Mesendoderm (in vitro differentiated cells): ENCODE results near the gene MAD1L1.

ENCODE experiments used
- DNase-seq: peaks from one replicate; pipeline ENCODE4 v3.0.0; 2013
- H2AK5ac ChIP-seq: 2 replicates; pipeline ENCODE4 v1.6.1; 2013; ENCODE audit warnings: low read length, inconsistent platforms
- H2BK120ac ChIP-seq: 2 replicates; pipeline ENCODE4 v1.6.1; 2013; ENCODE audit warnings: low read depth, mild to moderate bottlenecking, low read length, moderate library complexity, mixed read lengths
- H2BK15ac ChIP-seq: replicated peaks from 2 replicates; pipeline ENCODE4 v1.6.1; 2013; ENCODE audit warnings: low read depth, mild to moderate bottlenecking, moderate library complexity
- H2BK5ac ChIP-seq: 2 replicates; pipeline ENCODE4 v1.6.1; 2013; ENCODE audit warnings: low read length, inconsistent platforms
- H3K18ac ChIP-seq: 2 replicates; pipeline ENCODE4 v1.6.1; 2013; ENCODE audit warnings: mild to moderate bottlenecking, low read length, mixed read lengths
- H3K23ac ChIP-seq: one replicate; pipeline ENCODE4 v1.6.1; 2013; ENCODE audit warnings: low read length
- H3K27ac ChIP-seq: 2 replicates; pipeline ENCODE4 v1.5.1; 2013; ENCODE audit warnings: low read depth, mild to moderate bottlenecking, inconsistent platforms, low read length, moderate library complexity
- H3K27me3 ChIP-seq: 2 replicates; pipeline ENCODE4 v1.6.1; 2013; ENCODE audit warnings: low read length, control low read depth, mild to moderate bottlenecking, inconsistent platforms; ENCODE audit not compliant: insufficient read depth, poor library complexity
- H3K36me3 ChIP-seq: 2 replicates; pipeline ENCODE4 v1.6.1; 2013; ENCODE audit warnings: low read length, inconsistent platforms; ENCODE audit not compliant: control insufficient read depth, insufficient read depth
- H3K4ac ChIP-seq: one replicate; pipeline ENCODE4 v1.6.1; 2013; ENCODE audit warnings: low read depth, mild to moderate bottlenecking, low read length, moderate library complexity
- H3K4me1 ChIP-seq: 2 replicates; pipeline ENCODE4 v1.6.1; 2013; ENCODE audit warnings: low read depth, low read length, inconsistent platforms; ENCODE audit not compliant: control insufficient read depth
- H3K4me2 ChIP-seq: 2 replicates; pipeline ENCODE4 v1.6.1; 2013; ENCODE audit warnings: low read length
- H3K4me3 ChIP-seq: 2 replicates; pipeline ENCODE4 v1.5.1; 2013; ENCODE audit warnings: mild to moderate bottlenecking, low read length
- H3K56ac ChIP-seq: one replicate; pipeline ENCODE4 v1.6.1; 2013; ENCODE audit warnings: low read length
- H3K79me1 ChIP-seq: 2 replicates; pipeline ENCODE4 v1.6.1; 2013; ENCODE audit warnings: low read length, inconsistent platforms
- H3K79me2 ChIP-seq: 2 replicates; pipeline ENCODE4 v1.6.1; 2013; ENCODE audit warnings: mild to moderate bottlenecking, low read length; ENCODE audit not compliant: control insufficient read depth, insufficient read depth
- H3K9ac ChIP-seq: 2 replicates; pipeline ENCODE4 v1.6.1; 2013; ENCODE audit warnings: low read length, inconsistent platforms
- H4K5ac ChIP-seq: one replicate; pipeline ENCODE4 v1.6.1; 2013; ENCODE audit warnings: low read length
- H4K8ac ChIP-seq: one replicate; pipeline ENCODE4 v1.6.1; 2013; ENCODE audit warnings: low read depth, mild to moderate bottlenecking, control low read depth, low read length, moderate library complexity
- WGBS: extraction: QIAGEN DNeasy Blood & Tissue Kit; methylation state at CpG from one replicate; pipeline ENCODE4 v1.1.7; 2013; ENCODE audit warnings: low lambda C conversion rate, missing lambda C conversion rate; ENCODE audit not compliant: insufficient coverage; ENCODE audit errors: extremely low coverage; 5-methylcytosine and 5-hydroxymethylcytosine counted together

Gene MAD1L1

GRCh38 chr7:1993776-1994740, 238.7 kb downstream of the MAD1L1 start:
- no peaks in the 10 kb centered on the region for H3K79me2 ChIP-seq
- no peak overlapping the region for H3K27ac ChIP-seq
- no peaks in the 10 kb centered on the region for H3K27me3 ChIP-seq
- no peak overlapping the region for H3K9ac ChIP-seq
- DNase-seq: no peak
- H4K8ac ChIP-seq: no peak overlapping the region
- no peak overlapping the region for H3K56ac ChIP-seq
- H3K18ac ChIP-seq: no peak overlapping the region
- H2BK5ac ChIP-seq: no peak overlapping the region
- no peak overlapping the region for H3K4me3 ChIP-seq
- no peak overlapping the region for H2AK5ac ChIP-seq
- no peak overlapping the region for H3K4ac ChIP-seq
- H3K23ac ChIP-seq: no peak overlapping the region
- no peak overlapping the region for H2BK15ac ChIP-seq
- no peak overlapping the region for H2BK120ac ChIP-seq
- H3K4me2 ChIP-seq: no peak overlapping the region
- H3K79me1 ChIP-seq: no peaks in the 10 kb centered on the region
- no peak overlapping the region for H4K5ac ChIP-seq
- no CpG with 5 or more reads among the region's 27 CpGs for WGBS
- no peaks in the 10 kb centered on the region for H3K4me1 ChIP-seq
- no peaks in the 10 kb centered on the region for H3K36me3 ChIP-seq

GRCh38 chr7:1993031-1993695, 239.6 kb downstream of the MAD1L1 start:
- no peak overlapping the region for H3K27ac ChIP-seq

GRCh38 chr7:1992554-1992953, 240.2 kb downstream of the MAD1L1 start:
- no peak overlapping the region for H2BK120ac ChIP-seq
- no peaks in the 10 kb centered on the region for H3K27me3 ChIP-seq
- no peaks in the 10 kb centered on the region for H3K36me3 ChIP-seq
- H2AK5ac ChIP-seq: no peak overlapping the region
- no peaks in the 10 kb centered on the region for H3K4me1 ChIP-seq
- no peak overlapping the region for H3K9ac ChIP-seq
- no peak overlapping the region for H3K27ac ChIP-seq
- WGBS: no CpG with 5 or more reads among the region's 6 CpGs
- no peak overlapping the region for H2BK15ac ChIP-seq
- DNase-seq: no peak
- H3K79me1 ChIP-seq: no peaks in the 10 kb centered on the region
- H3K56ac ChIP-seq: no peak overlapping the region
- H3K4ac ChIP-seq: no peak overlapping the region
- H3K4me3 ChIP-seq: no peak overlapping the region
- H3K4me2 ChIP-seq: no peak overlapping the region
- H3K23ac ChIP-seq: no peak overlapping the region
- H2BK5ac ChIP-seq: no peak overlapping the region
- H4K8ac ChIP-seq: no peak overlapping the region
- H3K18ac ChIP-seq: no peak overlapping the region
- no peak overlapping the region for H4K5ac ChIP-seq
- H3K79me2 ChIP-seq: no peaks in the 10 kb centered on the region

More at GRCh38 chr7:1993031-1993695, 239.6 kb downstream of the MAD1L1 start:
- Histone ChIP-seq H2BK120ac (no peak overlapping the region), H2BK15ac (no peak overlapping the region), H3K56ac (no peak overlapping the region), H3K23ac (no peak overlapping the region), H3K4me1 (no peaks in the 10 kb centered on the region), H2AK5ac (no peak overlapping the region), H3K4me3 (no peak overlapping the region), H3K4me2 (no peak overlapping the region), H3K36me3 (no peaks in the 10 kb centered on the region), H3K9ac (no peak overlapping the region), H4K8ac (no peak overlapping the region), H3K4ac (no peak overlapping the region), H4K5ac (no peak overlapping the region), H3K18ac (no peak overlapping the region), H2BK5ac (no peak overlapping the region), H3K79me1 (no peaks in the 10 kb centered on the region), H3K79me2 (no peaks in the 10 kb centered on the region), H3K27me3 (no peaks in the 10 kb centered on the region)
- DNase-seq: no peak
- WGBS: no CpG with 5 or more reads among the region's 13 CpGs

- H3K27me3 ChIP-seq: no peaks in the 10 kb centered on the region
- WGBS: no CpG with 5 or more reads among the region's 24 CpGs
These were observed 242.6 kb downstream of the MAD1L1 start for GRCh38 chr7:1990001-1990670.

GRCh38 chr7:1989049-1989860, 243.5 kb downstream of the MAD1L1 start:
- Histone ChIP-seq H3K23ac (no peak overlapping the region), H2BK120ac (no peak overlapping the region)
- no peak for DNase-seq

More at GRCh38 chr7:1990001-1990670, 242.6 kb downstream of the MAD1L1 start:
- H2BK120ac ChIP-seq: no peak overlapping the region
- no peaks in the 10 kb centered on the region for H3K4me1 ChIP-seq
- H3K36me3 ChIP-seq: no peaks in the 10 kb centered on the region
- H2BK5ac ChIP-seq: no peak overlapping the region
- no peak overlapping the region for H3K4me2 ChIP-seq
- no peak overlapping the region for H3K9ac ChIP-seq
- H3K79me1 ChIP-seq: no peaks in the 10 kb centered on the region
- no peak overlapping the region for H2AK5ac ChIP-seq
- no peak overlapping the region for H3K4me3 ChIP-seq
- no peak overlapping the region for H3K27ac ChIP-seq
- no peak overlapping the region for H3K18ac ChIP-seq
- no peaks in the 10 kb centered on the region for H3K79me2 ChIP-seq
- no peak overlapping the region for H4K8ac ChIP-seq
- no peak overlapping the region for H3K23ac ChIP-seq
- no peak for DNase-seq
- no peak overlapping the region for H3K56ac ChIP-seq
- no peak overlapping the region for H4K5ac ChIP-seq
- H2BK15ac ChIP-seq: no peak overlapping the region
- no peak overlapping the region for H3K4ac ChIP-seq

More at GRCh38 chr7:1989049-1989860, 243.5 kb downstream of the MAD1L1 start:
- no peak overlapping the region for H3K27ac ChIP-seq
- no peaks in the 10 kb centered on the region for H3K4me1 ChIP-seq
- no peak overlapping the region for H3K4me2 ChIP-seq
- no peak overlapping the region for H3K56ac ChIP-seq
- no peak overlapping the region for H3K9ac ChIP-seq
- H3K4ac ChIP-seq: no peak overlapping the region
- H4K8ac ChIP-seq: no peak overlapping the region
- H3K4me3 ChIP-seq: no peak overlapping the region
- H3K27me3 ChIP-seq: no peaks in the 10 kb centered on the region
- no peak overlapping the region for H2BK5ac ChIP-seq
- H2AK5ac ChIP-seq: no peak overlapping the region
- H2BK15ac ChIP-seq: no peak overlapping the region
- H4K5ac ChIP-seq: no peak overlapping the region
- WGBS: no CpG with 5 or more reads among the region's 39 CpGs
- H3K79me2 ChIP-seq: no peaks in the 10 kb centered on the region
- H3K18ac ChIP-seq: no peak overlapping the region
- H3K36me3 ChIP-seq: no peaks in the 10 kb centered on the region
- H3K79me1 ChIP-seq: no peaks in the 10 kb centered on the region
